Measurements from ENCODE around the gene CLEC4M. TPM values are rescaled to one million over a fixed set of nuclear protein-coding genes. Genes with fewer than 3 reads are reported as not detected.

The CLEC4M gene
- total RNA-seq, 4 donors from 2014 or later: 2.4 TPM; not detected in 3

GRCh38 chr19:7722231-7722651 lies 40.8 kb upstream of the CLEC4M start:
- Histone ChIP-seq H3K4me1 (no peaks in the 10 kb centered on the region), H3K36me3 (no peaks in the 10 kb centered on the region), H3K27ac (no peak overlapping the region), H3K9me3 (peaks cover 0 to 8% (median 0%) of the 10 kb centered on the region in 4 donors), H3K27me3 (no peaks in the 10 kb centered on the region), H3K4me3 (no peak overlapping the region)
- DNase-seq (ENCODE audit: low spot score in 2 of 2): no peak
- TF ChIP-seq, protein P1, sequence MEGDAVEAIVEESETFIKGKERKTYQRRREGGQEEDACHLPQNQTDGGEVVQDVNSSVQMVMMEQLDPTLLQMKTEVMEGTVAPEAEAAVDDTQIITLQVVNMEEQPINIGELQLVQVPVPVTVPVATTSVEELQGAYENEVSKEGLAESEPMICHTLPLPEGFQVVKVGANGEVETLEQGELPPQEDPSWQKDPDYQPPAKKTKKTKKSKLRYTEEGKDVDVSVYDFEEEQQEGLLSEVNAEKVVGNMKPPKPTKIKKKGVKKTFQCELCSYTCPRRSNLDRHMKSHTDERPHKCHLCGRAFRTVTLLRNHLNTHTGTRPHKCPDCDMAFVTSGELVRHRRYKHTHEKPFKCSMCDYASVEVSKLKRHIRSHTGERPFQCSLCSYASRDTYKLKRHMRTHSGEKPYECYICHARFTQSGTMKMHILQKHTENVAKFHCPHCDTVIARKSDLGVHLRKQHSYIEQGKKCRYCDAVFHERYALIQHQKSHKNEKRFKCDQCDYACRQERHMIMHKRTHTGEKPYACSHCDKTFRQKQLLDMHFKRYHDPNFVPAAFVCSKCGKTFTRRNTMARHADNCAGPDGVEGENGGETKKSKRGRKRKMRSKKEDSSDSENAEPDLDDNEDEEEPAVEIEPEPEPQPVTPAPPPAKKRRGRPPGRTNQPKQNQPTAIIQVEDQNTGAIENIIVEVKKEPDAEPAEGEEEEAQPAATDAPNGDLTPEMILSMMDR (IDR thresholded peaks at IDR 0.05): no peak
- TF ChIP-seq EP300 (IDR thresholded peaks at IDR 0.05) (no peak), POLR2A (IDR thresholded peaks at IDR 0.05) (no peak)
- 61 to 63% methylated on average over 5 of the region's 5 CpGs for WGBS, 2 donors

DNA sequence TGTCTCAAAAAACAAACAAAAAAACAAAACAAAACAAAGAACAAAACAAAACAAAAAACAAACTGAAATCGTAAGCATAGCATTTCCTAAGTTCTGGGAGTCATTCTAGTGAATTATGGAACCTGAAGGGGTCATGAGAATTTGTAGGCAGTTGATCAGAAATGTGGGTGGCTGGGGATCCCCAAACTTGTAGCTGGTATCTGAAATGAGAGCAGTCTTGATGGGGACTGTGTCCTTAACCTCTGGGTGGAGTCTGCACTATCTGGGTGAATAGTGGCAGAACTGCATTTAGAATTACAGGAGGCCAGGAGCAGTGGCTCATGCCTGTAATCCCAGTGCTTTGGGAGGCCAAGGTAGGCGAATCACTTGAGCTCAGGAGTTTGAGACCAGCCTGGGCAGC lies 37.3 kb upstream of the CLEC4M start:
- H3K27me3 ChIP-seq: peaks cover 0 to 33% of the 10 kb centered on the region in 2 donors
- WGBS, 2 donors: 47 to 53% methylated on average over 2 of the region's 2 CpGs

GRCh38 chr19:7729211-7729610 lies 33.8 kb upstream of the CLEC4M start:
- Histone ChIP-seq H3K9me3 (no peaks in the 10 kb centered on the region), H3K36me3 (no peaks in the 10 kb centered on the region), H3K4me3 (no peak overlapping the region), H3K4me1 (no peaks in the 10 kb centered on the region), H3K27ac (no peak overlapping the region), H3K27me3 (peaks cover 0 to 43% of the 10 kb centered on the region in 2 donors)
- 12 to 21% methylated on average over 16 of the region's 16 CpGs for WGBS, 2 donors
- TF ChIP-seq EP300 (IDR thresholded peaks at IDR 0.05) (no peak), POLR2A (IDR thresholded peaks at IDR 0.05) (no peak)
- DNase-seq (ENCODE audit: low spot score in 2 of 2): no peak

More for the DNA sequence above, 37.3 kb upstream of the CLEC4M start:
- Histone ChIP-seq H3K36me3 (no peaks in the 10 kb centered on the region), H3K4me3 (no peak overlapping the region), H3K4me1 (no peaks in the 10 kb centered on the region), H3K9me3 (no peaks in the 10 kb centered on the region), H3K27ac (no peak overlapping the region)
- TF ChIP-seq, protein P1 (IDR thresholded peaks at IDR 0.05): no peak
- TF ChIP-seq POLR2A (IDR thresholded peaks at IDR 0.05) (no peak), EP300 (IDR thresholded peaks at IDR 0.05) (no peak)
- no peak for DNase-seq (ENCODE audit: low spot score in 2 of 2)

DNA sequence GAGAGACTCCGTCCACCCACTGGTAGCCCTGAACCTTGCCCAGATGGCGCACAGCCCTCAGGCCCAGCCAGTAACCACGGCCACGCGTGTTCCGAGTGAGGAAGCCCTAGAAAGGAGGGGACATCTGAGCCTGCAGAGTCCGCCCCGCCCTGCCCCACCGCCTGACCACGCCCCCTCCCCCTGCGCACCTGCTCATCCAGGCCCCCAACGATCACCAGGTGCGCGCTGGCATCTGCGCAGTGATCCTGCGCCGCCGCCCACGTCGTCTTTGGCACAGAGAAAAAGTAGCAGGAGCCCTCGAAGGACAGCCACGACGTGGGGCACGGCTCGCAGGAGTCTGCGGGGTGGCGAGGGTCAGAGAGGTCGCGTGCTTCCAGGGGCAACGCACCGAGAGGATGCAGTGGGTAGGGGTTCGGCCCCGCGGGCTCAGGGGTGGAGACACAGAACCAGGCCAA lies 33.2 kb upstream of the CLEC4M start:
- TF ChIP-seq EP300 (IDR thresholded peaks at IDR 0.05) (no peak), POLR2A (IDR thresholded peaks at IDR 0.05) (no peak)
- TF ChIP-seq, protein P1 (IDR thresholded peaks at IDR 0.05): no peak
- Histone ChIP-seq H3K36me3 (no peaks in the 10 kb centered on the region), H3K27ac (no peak overlapping the region), H3K9me3 (no peaks in the 10 kb centered on the region), H3K27me3 (peaks cover 0 to 43% of the 10 kb centered on the region in 2 donors), H3K4me1 (no peaks in the 10 kb centered on the region), H3K4me3 (no peak overlapping the region)
- no peak for DNase-seq (ENCODE audit: low spot score in 2 of 2)
- 3 to 9% methylated on average over 16 to 34 of the region's 34 CpGs for WGBS, 2 donors

GRCh38 chr19:7730286-7731217 lies 32.5 kb upstream of the CLEC4M start:
- Histone ChIP-seq H3K4me3 (peak overlapping the region in 1 of 4 donors; percentile 8), H3K9me3 (no peaks in the 10 kb centered on the region), H3K27ac (no peak overlapping the region), H3K27me3 (peaks cover 0 to 43% of the 10 kb centered on the region in 2 donors), H3K36me3 (no peaks in the 10 kb centered on the region), H3K4me1 (no peaks in the 10 kb centered on the region)
- no peak for DNase-seq (ENCODE audit: low spot score in 2 of 2)
- TF ChIP-seq POLR2A (IDR thresholded peaks at IDR 0.05) (no peak), EP300 (IDR thresholded peaks at IDR 0.05) (no peak)
- TF ChIP-seq, protein P1 (IDR thresholded peaks at IDR 0.05): no peak
- 4 to 7% methylated on average over 9 to 47 of the region's 78 CpGs for WGBS, 2 donors
